OCI-LY3 (cell line): ENCODE results near the gene RBFA.
"Not testable (repeated sequence)": the region's sequence is repeated elsewhere in the genome, so short reads cannot be mapped to it uniquely, and the experiment has no call there.

ENCODE experiments used
- H2AFZ ChIP-seq: fragments of 200-600, 300-600 bp; shearing (Covaris generic); 2 replicates; pipeline ENCODE4 v1.6.0; 2014; ENCODE audit warnings: antibody characterized with exemption, low read depth, low read length
- H3K27ac ChIP-seq: fragments of 200-600, 300-600 bp; sonication (generic); 2 replicates; pipeline ENCODE4 v1.5.1; 2014; ENCODE audit warnings: mild to moderate bottlenecking, low read length, moderate library complexity, mixed read lengths
- H3K27me3 ChIP-seq: fragments of 200-600, 300-600 bp; sonication (generic); 2 replicates; pipeline ENCODE4 v1.6.1; 2014; ENCODE audit warnings: low read depth, low read length, mixed read lengths
- H3K36me3 ChIP-seq: fragments of 200-600, 300-600 bp; sonication (generic); replicated peaks from 2 replicates; pipeline ENCODE3; 2014; ENCODE audit warnings: low read depth, low read length, mixed read lengths
- H3K4me1 ChIP-seq: fragments of 300-600, 200-600 bp; sonication (generic); 2 replicates; pipeline ENCODE4 v1.6.1; 2014; ENCODE audit warnings: low read length, mixed read lengths
- H3K4me2 ChIP-seq: fragments of 200-600, 300-600 bp; sonication (generic); 2 replicates; pipeline ENCODE4 v1.6.1; 2014; ENCODE audit warnings: low read length, mixed read lengths
- H3K4me3 ChIP-seq: fragments of 300-600, 200-600 bp; sonication (generic); 2 replicates; pipeline ENCODE4 v1.5.1; 2014; ENCODE audit warnings: antibody characterized with exemption, mild to moderate bottlenecking, low read length, moderate library complexity
- H3K79me2 ChIP-seq: fragments of 300-600, 200-600 bp; shearing (Covaris generic); 2 replicates; pipeline ENCODE4 v1.6.1; 2014; ENCODE audit warnings: mild to moderate bottlenecking, low read length, mixed read lengths
- H3K9ac ChIP-seq: fragments of 300-600, 200-600 bp; shearing (Covaris generic); 2 replicates; pipeline ENCODE4 v1.6.0; 2014; ENCODE audit warnings: mild to moderate bottlenecking, low read length, moderate library complexity
- H3K9me3 ChIP-seq: fragments of 200-600, 300-600 bp; shearing (Covaris generic); 2 replicates; pipeline ENCODE4 v1.6.1; 2014; ENCODE audit warnings: low read length, mixed read lengths; ENCODE audit not compliant: insufficient read depth
- H4K20me1 ChIP-seq: fragments of 200-600, 300-600 bp; sonication (generic); 2 replicates; pipeline ENCODE4 v1.6.1; 2016; ENCODE audit warnings: low read length, mixed read lengths; ENCODE audit not compliant: insufficient read depth
- CTCF ChIP-seq: fragments of 200-600, 300-600 bp; sonication (generic); IDR thresholded peaks from 2 replicates; pipeline ENCODE4 v1.5.1; 2014; ENCODE audit warnings: antibody characterized with exemption, low read length, low read depth
- EZH2phosphoT487 ChIP-seq: fragments of 200-600 bp; shearing (Covaris generic); IDR thresholded peaks from 2 replicates; pipeline ENCODE4 v1.6.1; 2018; ENCODE audit warnings: antibody characterized with exemption, mixed run types, low read depth

The RBFA gene

GRCh38 chr18:80009661-80010550, 24.3 kb upstream of the RBFA start:
- Histone ChIP-seq H3K36me3 (no peaks in the 10 kb centered on the region), H3K4me1 (no peaks in the 10 kb centered on the region), H3K27me3 (no peaks in the 10 kb centered on the region), H3K4me2 (no peak overlapping the region), H4K20me1 (no peaks in the 10 kb centered on the region), H3K79me2 (no peaks in the 10 kb centered on the region), H3K4me3 (no peak overlapping the region), H3K9me3 (peaks cover 4% of the 10 kb centered on the region; the same call in 1 of the 2 replicates), H3K9ac (no peak overlapping the region), H2AFZ (no peak overlapping the region), H3K27ac (no peak overlapping the region)
- no peak for TF ChIP-seq EZH2phosphoT487
- no peak for TF ChIP-seq CTCF

GRCh38 chr18:80010551-80010906, 23.7 kb upstream of the RBFA start:
- H3K27me3 ChIP-seq: no peaks in the 10 kb centered on the region
- no peaks in the 10 kb centered on the region for H3K36me3 ChIP-seq
- no peak overlapping the region for H3K9ac ChIP-seq
- H4K20me1 ChIP-seq: no peaks in the 10 kb centered on the region
- H3K4me1 ChIP-seq: no peaks in the 10 kb centered on the region
- H3K9me3 ChIP-seq: peaks cover 4% of the 10 kb centered on the region; the same call in 1 of the 2 replicates
- no peak overlapping the region for H3K27ac ChIP-seq
- no peak overlapping the region for H3K4me2 ChIP-seq
- no peak overlapping the region for H2AFZ ChIP-seq
- TF ChIP-seq EZH2phosphoT487 (no peak), CTCF (no peak)
- H3K4me3 ChIP-seq: no peak overlapping the region
- no peaks in the 10 kb centered on the region for H3K79me2 ChIP-seq

- not testable (repeated sequence) for H3K4me2 ChIP-seq, H3K9ac ChIP-seq, H3K27ac ChIP-seq, H3K79me2 ChIP-seq, H4K20me1 ChIP-seq, H3K27me3 ChIP-seq, H2AFZ ChIP-seq, H3K36me3 ChIP-seq, H3K4me3 ChIP-seq, H3K9me3 ChIP-seq, H3K4me1 ChIP-seq
These were observed 22.6 kb upstream of the RBFA start for GRCh38 chr18:80011496-80012137.

- Histone ChIP-seq H2AFZ (no peak overlapping the region), H3K79me2 (no peaks in the 10 kb centered on the region), H3K4me1 (no peaks in the 10 kb centered on the region), H3K27me3 (no peaks in the 10 kb centered on the region), H3K27ac (no peak overlapping the region), H3K9ac (no peak overlapping the region), H4K20me1 (no peaks in the 10 kb centered on the region), H3K36me3 (no peaks in the 10 kb centered on the region), H3K9me3 (peaks cover 4% of the 10 kb centered on the region; the same call in 1 of the 2 replicates), H3K4me3 (no peak overlapping the region), H3K4me2 (no peak overlapping the region)
- TF ChIP-seq CTCF: no peak
- TF ChIP-seq EZH2phosphoT487: no peak
These were observed 21.5 kb upstream of the RBFA start for GRCh38 chr18:80012714-80013113.
